ENCODE results near the gene TANC2.

Gene TANC2

GRCh38 chr17:63015824-63016223 lies 49.8 kb downstream of the TANC2 start:
- no peak for DNase-seq
